Activated CD8-positive, alpha-beta memory T cell treated with anti-CD3 and anti-CD28 coated beads, Interleukin-2, amount 10 ng/mL, durations not matched to agents 7 days and 5 days (primary cell): ENCODE measurements around the gene EEF1A2. TPM values are rescaled to one million over a fixed set of nuclear protein-coding genes. Genes with fewer than 3 reads are reported as not detected.

Source experiments
- ATAC-seq: fragments of 150-1000 bp; cut with Tn5 transposase; one replicate; pipeline ENCODE4 v1.10.0; 2021; ENCODE audit warnings: moderate library complexity
- CTCF ChIA-PET: fragments of 350-600 bp; sonication (Branson Sonifier 250); formaldehyde crosslinking; loops from one replicate; lab custom pipeline; 2021; ENCODE audit warnings: antibody characterized with exemption; lab: Charles Lee
- DNase-seq: peaks from one replicate; pipeline ENCODE4 v3.0.0-alpha.2; 2020
- H3K27ac Mint-ChIP-seq: one replicate; pipeline ENCODE4 v1.8.0; 2021; ENCODE audit warnings: mild to moderate bottlenecking, mixed read lengths
- H3K27me3 Mint-ChIP-seq: one replicate; pipeline ENCODE4 v1.8.0; 2021; ENCODE audit warnings: mixed read lengths
- H3K36me3 Mint-ChIP-seq: one replicate; pipeline ENCODE4 v1.8.0; 2021; ENCODE audit warnings: mild to moderate bottlenecking, mixed read lengths
- H3K4me1 Mint-ChIP-seq: one replicate; pipeline ENCODE4 v1.8.0; 2021; ENCODE audit warnings: mixed read lengths
- H3K4me3 Mint-ChIP-seq: one replicate; pipeline ENCODE4 v1.8.0; 2021; ENCODE audit warnings: mild to moderate bottlenecking, moderate library complexity, mixed read lengths
- H3K9me3 Mint-ChIP-seq: one replicate; pipeline ENCODE4 v1.8.0; 2022; ENCODE audit warnings: low read depth, mixed read lengths
- total RNA-seq, 2 experiments: library from RNA; stranded (reverse); gene quantifications; one replicate each; pipeline ENCODE4 v1.2.3, GENCODE V29; 2021

EEF1A2 gene
- total RNA-seq, 2 experiments from 2014 or later, result 0.84 TPM; not detected in 1

GRCh38 chr20:63456429-63457284, 42.2 kb downstream of the EEF1A2 start:
- no peaks in the 10 kb centered on the region for H3K36me3 Mint-ChIP-seq
- H3K4me1 Mint-ChIP-seq, result no peaks in the 10 kb centered on the region
- ATAC-seq (no peak), DNase-seq (no peak)
- CTCF ChIA-PET, result no interaction called here
- H3K9me3 Mint-ChIP-seq, result no peaks in the 10 kb centered on the region
- H3K4me3 Mint-ChIP-seq, result no peak overlapping the region
- peaks cover 23% of the 10 kb centered on the region for H3K27me3 Mint-ChIP-seq
- H3K27ac Mint-ChIP-seq, result no peak overlapping the region

GRCh38 chr20:63455568-63455859, 43.4 kb downstream of the EEF1A2 start:
- Mint-ChIP-seq H3K9me3 (no peaks in the 10 kb centered on the region), H3K27ac (no peak overlapping the region), H3K4me1 (no peaks in the 10 kb centered on the region), H3K36me3 (no peaks in the 10 kb centered on the region), H3K4me3 (no peak overlapping the region), H3K27me3 (peaks cover 23% of the 10 kb centered on the region)
- no peak for ATAC-seq
- DNase-seq, result no peak
- CTCF ChIA-PET, result no interaction called here

GRCh38 chr20:63454731-63455567, 43.9 kb downstream of the EEF1A2 start:
- peaks cover 23% of the 10 kb centered on the region for H3K27me3 Mint-ChIP-seq
- no peaks in the 10 kb centered on the region for H3K4me1 Mint-ChIP-seq
- H3K36me3 Mint-ChIP-seq, result no peaks in the 10 kb centered on the region
- H3K9me3 Mint-ChIP-seq, result no peaks in the 10 kb centered on the region
- DNase-seq (no peak), ATAC-seq (no peak)
- CTCF ChIA-PET, result no interaction called here
- no peak overlapping the region for H3K4me3 Mint-ChIP-seq
- H3K27ac Mint-ChIP-seq, result no peak overlapping the region

- no peak overlapping the region for H3K4me3 Mint-ChIP-seq
- CTCF ChIA-PET, result interaction anchor here (1.1 kb wide), 1 partner anchor 12 kb away, joined by 3 read pairs; no protein-coding TSS in a partner anchor
- no peaks in the 10 kb centered on the region for H3K9me3 Mint-ChIP-seq
- H3K27me3 Mint-ChIP-seq, result peaks cover 23% of the 10 kb centered on the region
- H3K27ac Mint-ChIP-seq, result no peak overlapping the region
- peak; percentile 37 for ATAC-seq
- DNase-seq, result no peak
- no peaks in the 10 kb centered on the region for H3K4me1 Mint-ChIP-seq
- no peaks in the 10 kb centered on the region for H3K36me3 Mint-ChIP-seq
Observed at GRCh38 chr20:63452821-63453523, 45.9 kb downstream of the EEF1A2 start.

- ATAC-seq, result no peak
- Mint-ChIP-seq H3K27ac (no peak overlapping the region), H3K4me3 (no peak overlapping the region), H3K9me3 (no peaks in the 10 kb centered on the region), H3K27me3 (peaks cover 26% of the 10 kb centered on the region), H3K4me1 (no peaks in the 10 kb centered on the region), H3K36me3 (no peaks in the 10 kb centered on the region)
- CTCF ChIA-PET, result interaction anchor here (1.1 kb wide), 1 partner anchor 12 kb away, joined by 3 read pairs; no protein-coding TSS in a partner anchor
- DNase-seq, result no peak
Observed at GRCh38 chr20:63452341-63452740, 46.5 kb downstream of the EEF1A2 start.

GRCh38 chr20:63451821-63452220, 47.1 kb downstream of the EEF1A2 start:
- Mint-ChIP-seq H3K4me3 (no peak overlapping the region), H3K27me3 (peaks cover 28% of the 10 kb centered on the region), H3K4me1 (no peaks in the 10 kb centered on the region), H3K27ac (no peak overlapping the region), H3K36me3 (no peaks in the 10 kb centered on the region), H3K9me3 (no peaks in the 10 kb centered on the region)
- DNase-seq (no peak), ATAC-seq (no peak)
- CTCF ChIA-PET, result no interaction called here

GRCh38 chr20:63449796-63450730, 48.8 kb downstream of the EEF1A2 start:
- no peaks in the 10 kb centered on the region for H3K36me3 Mint-ChIP-seq
- H3K4me1 Mint-ChIP-seq, result no peaks in the 10 kb centered on the region
- DNase-seq, result no peak
- no peak overlapping the region for H3K4me3 Mint-ChIP-seq
- no peak for ATAC-seq
- peaks cover 28% of the 10 kb centered on the region for H3K27me3 Mint-ChIP-seq
- H3K9me3 Mint-ChIP-seq, result no peaks in the 10 kb centered on the region
- H3K27ac Mint-ChIP-seq, result no peak overlapping the region
- CTCF ChIA-PET, result no interaction called here

- Mint-ChIP-seq H3K36me3 (no peaks in the 10 kb centered on the region), H3K4me3 (no peak overlapping the region), H3K4me1 (no peaks in the 10 kb centered on the region), H3K27me3 (peaks cover 19% of the 10 kb centered on the region), H3K27ac (no peak overlapping the region), H3K9me3 (no peaks in the 10 kb centered on the region)
- DNase-seq (no peak), ATAC-seq (no peak)
- CTCF ChIA-PET, result no interaction called here
Observed at GRCh38 chr20:63449025-63449424, 49.9 kb downstream of the EEF1A2 start.

GRCh38 chr20:63448031-63448430, 50.9 kb downstream of the EEF1A2 start:
- Mint-ChIP-seq H3K27me3 (peaks cover 11% of the 10 kb centered on the region), H3K27ac (no peak overlapping the region), H3K4me3 (no peak overlapping the region), H3K9me3 (peaks cover 3% of the 10 kb centered on the region), H3K36me3 (no peaks in the 10 kb centered on the region), H3K4me1 (no peaks in the 10 kb centered on the region)
- DNase-seq (no peak), ATAC-seq (no peak)
- CTCF ChIA-PET, result no interaction called here

- peaks cover 10% of the 10 kb centered on the region for H3K27me3 Mint-ChIP-seq
- peaks cover 9% of the 10 kb centered on the region for H3K9me3 Mint-ChIP-seq
- H3K27ac Mint-ChIP-seq, result no peak overlapping the region
- H3K4me1 Mint-ChIP-seq, result peaks cover under 1% of the 10 kb centered on the region
- peaks cover 2% of the 10 kb centered on the region for H3K36me3 Mint-ChIP-seq
- DNase-seq (no peak), ATAC-seq (no peak)
- no peak overlapping the region for H3K4me3 Mint-ChIP-seq
- CTCF ChIA-PET, result no interaction called here
Observed at GRCh38 chr20:63447320-63447719, 51.6 kb downstream of the EEF1A2 start.

- Mint-ChIP-seq H3K27me3 (peaks cover 7% of the 10 kb centered on the region), H3K27ac (no peak overlapping the region), H3K4me3 (no peak overlapping the region), H3K9me3 (peaks cover 9% of the 10 kb centered on the region), H3K36me3 (peaks cover 2% of the 10 kb centered on the region), H3K4me1 (peaks cover 9% of the 10 kb centered on the region)
- no peak for ATAC-seq
- CTCF ChIA-PET, result no interaction called here
- DNase-seq, result no peak
Observed at GRCh38 chr20:63446216-63447024, 52.5 kb downstream of the EEF1A2 start.
